Urinary bladder (tissue), 4 donors: ENCODE data around the gene NHLRC3. TPM values are rescaled to one million over a fixed set of nuclear protein-coding genes. Genes with fewer than 3 reads are reported as not detected.
"Not testable (repeated sequence)": the region's sequence is repeated elsewhere in the genome, so short reads cannot be mapped to it uniquely, and the experiment has no call there.

Experiments used
- DNase-seq: peaks from one replicate; pipeline ENCODE4 v3.0.0-alpha.2; 2015; ENCODE audit errors: extremely low spot score
- H3K27ac ChIP-seq: one replicate; pipeline ENCODE4 v1.5.1; 2013; ENCODE audit warnings: low read depth, mild to moderate bottlenecking, moderate library complexity
- H3K36me3 ChIP-seq: one replicate; pipeline ENCODE4 v1.6.1; 2013; ENCODE audit warnings: mild to moderate bottlenecking, moderate library complexity; ENCODE audit not compliant: insufficient read depth
- H3K4me1 ChIP-seq: one replicate; pipeline ENCODE4 v1.6.1; 2013; ENCODE audit warnings: mild to moderate bottlenecking, moderate library complexity; ENCODE audit not compliant: insufficient read depth
- H3K4me3 ChIP-seq: one replicate; pipeline ENCODE4 v1.5.1; 2013; ENCODE audit warnings: low read depth, low read length
- WGBS: extraction: QIAGEN DNeasy Blood & Tissue Kit; methylation state at CpG from one replicate; pipeline ENCODE4 v1.1.7; 2013; 5-methylcytosine and 5-hydroxymethylcytosine counted together
- polyA plus RNA-seq: library from polyadenylated mRNA; stranded (reverse); fragments of 200-250 nt; gene quantifications from one replicate; pipeline ENCODE4 v1.2.3, GENCODE V29; 2013
- total RNA-seq: library from RNA; depleted of rRNA; stranded (reverse); fragments of >200 nt; gene quantifications from one replicate; pipeline ENCODE4 v1.2.3, GENCODE V29; 2014
- donor health status: healthy with polysubstance abuse.
- donor health status: healthy.

NHLRC3 gene
- total and polyA plus RNA-seq, 2 donors, result 10.9 to 70.3 TPM

DNA sequence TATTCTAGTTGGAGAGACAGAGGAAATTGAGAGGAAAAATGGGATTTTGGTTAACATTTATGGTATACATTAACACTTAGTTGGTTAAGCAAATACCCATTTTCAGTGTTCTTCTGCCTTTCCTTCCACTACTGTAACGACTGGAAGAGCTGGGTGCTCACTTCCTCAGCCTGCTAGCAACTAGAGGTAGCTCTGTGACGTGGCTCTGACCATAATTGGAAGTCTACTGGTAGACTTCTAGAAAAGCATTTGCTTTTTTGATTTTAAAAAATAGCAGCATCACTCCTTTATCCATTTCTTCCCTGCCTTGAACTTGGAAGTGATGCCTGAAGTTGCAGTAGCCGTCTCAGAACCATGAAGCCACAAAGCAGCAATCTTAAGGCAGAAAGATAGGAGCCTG lies 15.9 kb downstream of the NHLRC3 start:
- Histone ChIP-seq H3K4me3 (no peak overlapping the region), H3K36me3 (no peaks in the 10 kb centered on the region), H3K27ac (no peak overlapping the region), H3K4me1 (no peaks in the 10 kb centered on the region)
- 83% methylated on average over 3 of the region's 3 CpGs for WGBS
- DNase-seq, result no peak

DNA sequence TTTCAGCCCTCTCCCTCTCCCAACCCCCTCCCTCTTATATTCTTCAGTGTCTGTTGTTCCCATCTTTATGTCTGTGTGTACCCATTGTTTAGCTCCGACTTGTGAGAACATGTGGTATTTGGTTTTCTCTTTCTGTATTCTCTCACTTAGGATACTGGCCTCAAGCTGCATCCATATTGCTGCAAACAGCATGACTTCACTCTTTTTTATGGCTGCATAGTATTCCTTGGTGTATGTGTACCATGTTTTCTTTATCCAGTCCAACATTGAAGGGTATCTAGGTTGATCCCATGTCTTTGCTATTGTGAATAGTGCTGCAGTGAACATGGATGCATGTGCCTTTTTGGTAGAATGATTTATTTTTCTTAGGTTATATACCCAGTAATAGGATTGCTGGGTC lies 17.8 kb downstream of the NHLRC3 start:
- 97% methylated on average over 1 of the region's 1 CpG for WGBS
- no peak for DNase-seq
- Histone ChIP-seq H3K36me3 (peaks cover 1% of the 10 kb centered on the region), H3K4me1 (no peaks in the 10 kb centered on the region), H3K27ac (no peak overlapping the region), H3K4me3 (no peak overlapping the region)

DNA sequence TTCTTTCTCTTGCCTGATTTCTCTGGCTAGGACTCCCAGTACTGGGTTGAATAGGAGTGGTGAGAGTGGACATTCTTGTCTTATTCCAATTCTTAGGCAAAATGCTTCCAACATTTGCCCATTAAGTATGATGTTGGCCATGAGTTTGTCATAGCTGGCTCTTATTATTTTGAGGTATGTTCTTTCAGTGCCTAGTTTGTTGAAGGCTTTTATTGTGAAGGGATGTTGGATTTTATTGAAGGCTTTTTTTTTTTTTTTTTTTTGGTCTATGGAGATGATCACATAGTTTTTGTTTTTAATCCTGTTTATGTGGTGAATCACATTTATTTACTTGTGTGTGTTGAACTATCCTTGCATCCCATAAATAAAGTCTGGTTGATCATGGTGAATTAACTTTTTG lies 19.8 kb downstream of the NHLRC3 start:
- Histone ChIP-seq H3K27ac (no peak overlapping the region), H3K36me3 (peaks cover 1% of the 10 kb centered on the region), H3K4me1 (no peaks in the 10 kb centered on the region), H3K4me3 (no peak overlapping the region)
- DNase-seq, result no peak

DNA sequence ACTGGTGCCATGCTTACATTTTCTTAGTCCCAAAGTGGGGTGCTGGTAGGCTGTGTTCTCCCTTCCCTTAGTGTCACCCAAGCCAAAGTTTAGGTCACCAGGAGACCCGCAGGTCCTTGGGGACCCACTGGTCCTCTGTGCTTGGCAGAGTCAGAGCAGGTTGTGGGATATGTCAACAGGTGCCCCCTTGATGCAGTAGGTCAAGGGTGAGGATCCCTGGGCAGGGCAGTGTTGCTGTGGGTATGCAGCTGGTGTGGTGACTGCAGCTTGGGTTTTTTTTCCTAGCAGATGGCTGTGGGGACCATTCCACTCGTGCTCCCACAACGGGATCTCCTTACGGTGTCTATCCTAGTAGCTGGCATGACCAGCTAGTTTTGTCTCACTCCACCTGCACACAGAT lies 23.7 kb downstream of the NHLRC3 start:
- 97% methylated on average over 4 of the region's 4 CpGs for WGBS
- Histone ChIP-seq H3K4me3 (no peak overlapping the region), H3K4me1 (no peaks in the 10 kb centered on the region), H3K27ac (no peak overlapping the region), H3K36me3 (peaks cover 1% of the 10 kb centered on the region)
- no peak for DNase-seq

DNA sequence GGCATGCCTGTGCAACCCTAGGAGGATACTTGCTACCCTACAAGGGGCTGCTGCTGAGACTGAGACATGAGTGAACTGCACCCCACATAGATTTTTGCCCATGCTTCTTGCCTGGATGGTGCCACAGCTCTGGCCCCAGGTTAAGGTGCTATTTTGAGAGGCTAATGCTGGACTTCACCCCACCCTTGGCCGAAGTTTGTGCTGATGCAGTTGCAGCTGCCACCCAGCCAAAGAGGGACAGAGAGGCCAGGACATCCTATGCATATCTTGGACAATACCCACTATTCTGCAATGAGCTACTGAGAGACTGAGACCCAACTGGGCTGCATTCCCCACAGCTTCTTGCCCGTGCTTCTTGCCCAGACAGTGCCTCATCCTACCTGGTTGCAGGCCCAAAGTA lies 34.6 kb downstream of the NHLRC3 start:
- 89% methylated on average over 2 of the region's 2 CpGs for WGBS
- Histone ChIP-seq H3K27ac (no peak overlapping the region), H3K4me3 (no peak overlapping the region), H3K36me3 (no peaks in the 10 kb centered on the region), H3K4me1 (no peaks in the 10 kb centered on the region)
- no peak for DNase-seq

DNA sequence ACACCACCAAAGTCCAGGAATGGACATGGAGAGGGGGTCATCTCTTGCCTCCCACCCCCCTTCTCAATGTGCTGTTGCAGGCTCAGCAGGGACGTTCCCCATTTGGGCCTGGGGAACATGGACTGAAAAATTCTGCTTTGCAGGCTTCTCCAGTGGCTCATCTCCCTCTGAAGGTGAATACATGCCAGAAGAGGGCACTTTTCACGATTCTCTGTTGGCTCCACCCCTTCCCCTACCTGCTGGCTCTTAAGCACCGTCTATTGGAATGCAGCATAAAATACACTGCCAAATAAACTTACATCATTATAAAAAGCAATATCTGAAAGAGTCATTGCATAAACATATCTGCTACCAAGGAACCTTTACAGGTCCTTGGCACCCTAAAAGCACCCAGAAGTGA lies 35.7 kb downstream of the NHLRC3 start:
- 49% methylated on average over 3 of the region's 3 CpGs for WGBS
- Histone ChIP-seq H3K36me3 (no peaks in the 10 kb centered on the region), H3K4me1 (no peaks in the 10 kb centered on the region), H3K27ac (no peak overlapping the region), H3K4me3 (no peak overlapping the region)
- no peak for DNase-seq

DNA sequence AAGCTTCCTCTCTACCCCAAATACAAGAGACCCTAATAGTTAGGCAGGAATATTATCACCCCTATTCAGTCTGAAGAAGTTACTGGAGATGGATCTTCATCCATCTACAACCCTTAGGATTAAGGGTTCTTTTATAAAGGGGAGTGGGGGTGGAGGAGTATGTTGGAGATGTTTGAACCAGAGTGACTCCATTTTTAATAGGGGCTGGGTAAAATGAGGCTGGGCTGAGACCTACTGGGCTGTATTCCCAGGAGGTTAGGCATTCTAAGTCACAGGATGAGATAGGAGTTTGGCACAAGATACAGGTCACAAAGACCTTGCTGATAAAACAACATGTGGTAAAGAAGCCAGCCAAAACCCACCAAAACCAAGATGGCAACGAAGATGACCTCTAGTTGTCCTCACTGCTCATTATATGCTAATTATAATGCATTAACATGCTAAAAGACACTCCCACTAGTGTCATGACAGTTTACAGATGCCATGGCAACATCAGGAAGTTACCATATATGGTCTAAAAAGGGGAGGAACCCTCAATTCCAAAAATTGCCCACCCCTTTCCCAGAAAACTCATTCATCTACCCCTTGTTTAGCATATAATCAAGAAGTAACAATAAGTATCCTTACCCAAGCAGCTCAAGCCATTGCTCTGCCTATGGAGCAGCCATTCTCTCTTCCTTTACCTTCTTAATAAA lies 48.1 kb downstream of the NHLRC3 start:
- not testable (repeated sequence) for H3K4me1 ChIP-seq, H3K4me3 ChIP-seq, DNase-seq, H3K36me3 ChIP-seq, H3K27ac ChIP-seq
- 56% methylated on average over 1 of the region's 1 CpG for WGBS

DNA sequence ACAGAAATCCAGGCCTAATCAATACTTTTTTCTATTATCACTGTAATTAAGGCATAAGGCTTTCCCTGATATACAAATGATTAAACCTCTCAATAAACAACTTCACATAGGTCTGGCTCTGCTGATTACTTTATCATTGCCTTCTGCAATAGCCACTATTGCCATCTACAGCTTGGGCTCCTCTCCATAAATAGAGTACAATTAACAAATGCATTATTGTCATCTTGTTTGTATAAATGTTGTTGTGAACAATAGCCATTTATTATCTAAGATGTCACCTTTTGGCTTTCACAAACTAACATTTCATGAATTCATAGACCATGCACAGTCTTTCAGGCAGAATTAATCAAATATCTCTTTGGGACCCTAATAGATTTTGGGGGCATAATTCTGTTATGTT lies 53.3 kb downstream of the NHLRC3 start:
- Histone ChIP-seq H3K4me1 (no peaks in the 10 kb centered on the region), H3K27ac (no peak overlapping the region), H3K4me3 (no peak overlapping the region), H3K36me3 (no peaks in the 10 kb centered on the region)
- no peak for DNase-seq

DNA sequence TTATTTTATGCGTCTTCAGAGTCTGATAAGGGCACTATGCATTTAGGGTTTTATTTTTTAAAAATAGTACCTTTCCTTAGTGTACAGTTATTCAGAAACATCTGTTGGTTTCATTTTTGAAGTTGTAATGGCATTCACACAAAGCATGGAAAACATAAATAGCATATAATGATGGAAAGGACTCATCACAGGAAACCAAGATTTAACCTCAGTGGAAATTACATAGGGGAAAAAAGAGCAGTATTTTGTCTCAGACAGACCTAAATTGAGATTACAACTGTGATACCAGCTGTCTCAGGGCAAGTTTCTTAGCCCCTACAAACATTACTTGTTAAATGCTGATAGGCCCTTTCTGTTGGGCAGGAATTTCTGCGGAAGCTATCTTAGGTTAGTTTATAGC lies 57.2 kb downstream of the NHLRC3 start:
- H3K36me3 ChIP-seq, result no peaks in the 10 kb centered on the region
- H3K27ac ChIP-seq, result no peak overlapping the region
- no peaks in the 10 kb centered on the region for H3K4me1 ChIP-seq
- H3K4me3 ChIP-seq, result no peak overlapping the region
- DNase-seq, result no peak
- 74% methylated on average over 2 of the region's 2 CpGs for WGBS

DNA sequence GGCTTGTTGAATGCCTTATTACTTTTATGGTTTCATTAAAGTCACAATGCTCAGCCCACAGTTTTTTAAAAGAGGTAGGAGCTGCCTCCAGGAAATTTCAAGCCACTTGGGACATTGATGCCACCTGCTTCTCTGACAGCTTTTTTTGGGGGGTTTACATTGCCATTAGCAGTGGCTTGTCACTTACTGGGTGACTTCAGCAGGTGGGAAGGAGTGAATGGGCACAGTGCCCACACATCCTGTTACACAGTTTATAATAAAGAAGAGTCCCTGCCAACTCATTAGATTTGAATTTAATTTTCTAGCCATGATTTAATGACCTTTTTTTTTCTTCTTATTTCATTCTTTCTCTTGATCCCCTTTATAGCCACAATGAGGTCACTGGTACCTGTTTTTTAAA lies 61.0 kb downstream of the NHLRC3 start:
- DNase-seq, result no peak
- Histone ChIP-seq H3K36me3 (no peaks in the 10 kb centered on the region), H3K27ac (no peak overlapping the region), H3K4me1 (no peaks in the 10 kb centered on the region), H3K4me3 (no peak overlapping the region)

Other genes with a start within 250 kb of the NHLRC3 start
- not detected for gene STOML3, start 47.6 kb upstream of the NHLRC3 start, total RNA-seq
- gene STOML3, start 47.6 kb upstream of the NHLRC3 start, polyA plus RNA-seq, result not detected
- 33.8 TPM for gene PROSER1, start 367 bp upstream of the NHLRC3 start, total RNA-seq
- gene PROSER1, start 367 bp upstream of the NHLRC3 start, polyA plus RNA-seq, result 8.1 TPM